Activated naive CD4-positive, alpha-beta T cell treated with Interleukin-2 at 50 U/mL for 16 hours (primary cell): ENCODE measurements around the gene PADI1.

Experiments
- DNase-seq: peaks from one replicate; pipeline ENCODE4 v3.0.0-alpha.2; 2020

PADI1 gene

GRCh38 chr1:17198476-17199258 lies 6.3 kb upstream of the PADI1 start:
- DNase-seq, result no peak

- no peak for DNase-seq
Measured at GRCh38 chr1:17199267-17200044, 5.5 kb upstream of the PADI1 start.

GRCh38 chr1:17200246-17200645 lies 4.7 kb upstream of the PADI1 start:
- no peak for DNase-seq

- no peak for DNase-seq
Measured at GRCh38 chr1:17200756-17201155, 4.2 kb upstream of the PADI1 start.

GRCh38 chr1:17201201-17202021 lies 3.5 kb upstream of the PADI1 start:
- peak; percentile 10 for DNase-seq

GRCh38 chr1:17205652-17206051 lies 724 bp downstream of the PADI1 start:
- no peak for DNase-seq

- DNase-seq, result no peak
Measured at GRCh38 chr1:17206196-17206595, 1.3 kb downstream of the PADI1 start.

- no peak for DNase-seq
Measured at GRCh38 chr1:17207046-17207445, 2.1 kb downstream of the PADI1 start.

GRCh38 chr1:17207540-17207939 lies 2.6 kb downstream of the PADI1 start:
- no peak for DNase-seq

- peak; percentile 47 for DNase-seq
Measured at GRCh38 chr1:17207966-17208418, 3.1 kb downstream of the PADI1 start.

GRCh38 chr1:17208546-17208945 lies 3.6 kb downstream of the PADI1 start:
- no peak for DNase-seq

GRCh38 chr1:17209430-17209829 lies 4.5 kb downstream of the PADI1 start:
- DNase-seq, result no peak

GRCh38 chr1:17210176-17210575 lies 5.2 kb downstream of the PADI1 start:
- no peak for DNase-seq

GRCh38 chr1:17211377-17211776 lies 6.4 kb downstream of the PADI1 start:
- no peak for DNase-seq

GRCh38 chr1:17212009-17212408 lies 7.1 kb downstream of the PADI1 start:
- no peak for DNase-seq

GRCh38 chr1:17212487-17213121 lies 7.7 kb downstream of the PADI1 start:
- DNase-seq, result peak; percentile 63

- DNase-seq, result no peak
Measured at GRCh38 chr1:17213148-17213781, 8.3 kb downstream of the PADI1 start.

GRCh38 chr1:17213782-17214148 lies 8.8 kb downstream of the PADI1 start:
- DNase-seq, result no peak

- DNase-seq, result no peak
Measured at GRCh38 chr1:17214876-17215544, 10.1 kb downstream of the PADI1 start.

GRCh38 chr1:17215545-17215890 lies 10.6 kb downstream of the PADI1 start:
- no peak for DNase-seq

GRCh38 chr1:17216078-17216477 lies 11.2 kb downstream of the PADI1 start:
- DNase-seq, result no peak

GRCh38 chr1:17217607-17218006 lies 12.7 kb downstream of the PADI1 start:
- no peak for DNase-seq
